ENCODE data around the gene MMAA.
"Not testable (repeated sequence)": the region's sequence is repeated elsewhere in the genome, so short reads cannot be mapped to it uniquely, and the experiment has no call there.

The MMAA gene

GRCh38 chr4:145618210-145618931, 814 bp upstream of the MMAA start:
- H3K36me3 Mint-ChIP-seq (ENCODE audit: low read depth): peaks cover 8% of the 10 kb centered on the region
- H3K27me3 Mint-ChIP-seq (ENCODE audit: low read depth): peaks cover 4% of the 10 kb centered on the region
- peaks cover 38% of the 10 kb centered on the region for H3K4me1 Mint-ChIP-seq (ENCODE audit: low read depth)
- H3K27ac Mint-ChIP-seq: peak overlapping the region; percentile 99
- peak overlapping the region; percentile 93 for H3K4me3 Mint-ChIP-seq
- H3K9me3 Mint-ChIP-seq: peaks cover 4% of the 10 kb centered on the region

GRCh38 chr4:145619639-145619996, 433 bp downstream of the MMAA start:
- Mint-ChIP-seq H3K4me3 (peak overlapping the region; percentile 93), H3K27me3 (ENCODE audit: low read depth) (no peaks in the 10 kb centered on the region), H3K4me1 (ENCODE audit: low read depth) (peaks cover 47% of the 10 kb centered on the region), H3K9me3 (peaks cover 4% of the 10 kb centered on the region), H3K36me3 (ENCODE audit: low read depth) (peaks cover 12% of the 10 kb centered on the region), H3K27ac (peak overlapping the region; percentile 99)

- Mint-ChIP-seq H3K4me1 (ENCODE audit: low read depth) (peaks cover 47% of the 10 kb centered on the region), H3K36me3 (ENCODE audit: low read depth) (peaks cover 12% of the 10 kb centered on the region)
- not testable (repeated sequence) for H3K27me3 Mint-ChIP-seq (ENCODE audit: low read depth); H3K9me3 Mint-ChIP-seq; H3K4me3 Mint-ChIP-seq; H3K27ac Mint-ChIP-seq
These were observed 2.9 kb downstream of the MMAA start for GRCh38 chr4:145622067-145622466.

GRCh38 chr4:145623831-145624230, 4.6 kb downstream of the MMAA start:
- no peak overlapping the region for H3K4me3 Mint-ChIP-seq
- H3K27me3 Mint-ChIP-seq (ENCODE audit: low read depth): no peaks in the 10 kb centered on the region
- H3K9me3 Mint-ChIP-seq: peaks cover 4% of the 10 kb centered on the region
- H3K4me1 Mint-ChIP-seq (ENCODE audit: low read depth): peaks cover 34% of the 10 kb centered on the region
- peaks cover 17% of the 10 kb centered on the region for H3K36me3 Mint-ChIP-seq (ENCODE audit: low read depth)
- H3K27ac Mint-ChIP-seq: peak overlapping the region; percentile 66

- H3K4me3 Mint-ChIP-seq: no peak overlapping the region
These were observed 6.8 kb downstream of the MMAA start for GRCh38 chr4:145625677-145626622.

GRCh38 chr4:145626623-145626982, 7.4 kb downstream of the MMAA start:
- H3K36me3 Mint-ChIP-seq (ENCODE audit: low read depth): peaks cover 25% of the 10 kb centered on the region
- H3K4me3 Mint-ChIP-seq: no peak overlapping the region
- peaks cover 10% of the 10 kb centered on the region for H3K9me3 Mint-ChIP-seq
- H3K27ac Mint-ChIP-seq: no peak overlapping the region
- H3K4me1 Mint-ChIP-seq (ENCODE audit: low read depth): peaks cover 17% of the 10 kb centered on the region
- H3K27me3 Mint-ChIP-seq (ENCODE audit: low read depth): no peaks in the 10 kb centered on the region

More at GRCh38 chr4:145625677-145626622, 6.8 kb downstream of the MMAA start:
- Mint-ChIP-seq H3K27me3 (ENCODE audit: low read depth) (no peaks in the 10 kb centered on the region), H3K36me3 (ENCODE audit: low read depth) (peaks cover 22% of the 10 kb centered on the region), H3K4me1 (ENCODE audit: low read depth) (peaks cover 23% of the 10 kb centered on the region), H3K27ac (no peak overlapping the region), H3K9me3 (peaks cover 10% of the 10 kb centered on the region)

GRCh38 chr4:145635117-145635516, 15.9 kb downstream of the MMAA start:
- Mint-ChIP-seq H3K27ac (no peak overlapping the region), H3K4me1 (ENCODE audit: low read depth) (peaks cover 3% of the 10 kb centered on the region), H3K27me3 (ENCODE audit: low read depth) (no peaks in the 10 kb centered on the region), H3K36me3 (ENCODE audit: low read depth) (peaks cover 13% of the 10 kb centered on the region), H3K9me3 (peaks cover 3% of the 10 kb centered on the region), H3K4me3 (no peak overlapping the region)

- Mint-ChIP-seq H3K4me1 (ENCODE audit: low read depth) (peaks cover 3% of the 10 kb centered on the region), H3K27me3 (ENCODE audit: low read depth) (no peaks in the 10 kb centered on the region), H3K4me3 (no peak overlapping the region), H3K27ac (no peak overlapping the region), H3K36me3 (ENCODE audit: low read depth) (peaks cover 12% of the 10 kb centered on the region), H3K9me3 (no peaks in the 10 kb centered on the region)
These were observed 16.4 kb downstream of the MMAA start for GRCh38 chr4:145635630-145636029.

GRCh38 chr4:145639186-145639698, 20.1 kb downstream of the MMAA start:
- Mint-ChIP-seq H3K4me1 (ENCODE audit: low read depth) (peaks cover 3% of the 10 kb centered on the region), H3K27me3 (ENCODE audit: low read depth) (no peaks in the 10 kb centered on the region), H3K36me3 (ENCODE audit: low read depth) (peaks cover 18% of the 10 kb centered on the region), H3K27ac (no peak overlapping the region), H3K9me3 (no peaks in the 10 kb centered on the region), H3K4me3 (no peak overlapping the region)

- H3K27ac Mint-ChIP-seq; H3K4me1 Mint-ChIP-seq (ENCODE audit: low read depth); H3K27me3 Mint-ChIP-seq (ENCODE audit: low read depth); H3K4me3 Mint-ChIP-seq; H3K9me3 Mint-ChIP-seq: not testable (repeated sequence)
- H3K36me3 Mint-ChIP-seq (ENCODE audit: low read depth): peaks cover 20% of the 10 kb centered on the region
These were observed 21.1 kb downstream of the MMAA start for GRCh38 chr4:145640236-145640635.

- peaks cover 27% of the 10 kb centered on the region for H3K36me3 Mint-ChIP-seq (ENCODE audit: low read depth)
- H3K27me3 Mint-ChIP-seq (ENCODE audit: low read depth): no peaks in the 10 kb centered on the region
- no peaks in the 10 kb centered on the region for H3K9me3 Mint-ChIP-seq
These were observed 24.1 kb downstream of the MMAA start for GRCh38 chr4:145643295-145643694.

GRCh38 chr4:145644699-145645098, 25.5 kb downstream of the MMAA start:
- H3K9me3 Mint-ChIP-seq: no peaks in the 10 kb centered on the region
- no peak overlapping the region for H3K27ac Mint-ChIP-seq
- no peak overlapping the region for H3K4me3 Mint-ChIP-seq
- H3K36me3 Mint-ChIP-seq (ENCODE audit: low read depth): peaks cover 20% of the 10 kb centered on the region
- no peaks in the 10 kb centered on the region for H3K4me1 Mint-ChIP-seq (ENCODE audit: low read depth)
- no peaks in the 10 kb centered on the region for H3K27me3 Mint-ChIP-seq (ENCODE audit: low read depth)

More at GRCh38 chr4:145643295-145643694, 24.1 kb downstream of the MMAA start:
- no peak overlapping the region for H3K4me3 Mint-ChIP-seq
- H3K4me1 Mint-ChIP-seq (ENCODE audit: low read depth): peaks cover 3% of the 10 kb centered on the region
- no peak overlapping the region for H3K27ac Mint-ChIP-seq

GRCh38 chr4:145656156-145656555, 37.0 kb downstream of the MMAA start:
- Mint-ChIP-seq H3K36me3 (ENCODE audit: low read depth) (peaks cover 60% of the 10 kb centered on the region), H3K27ac (no peak overlapping the region), H3K9me3 (peaks cover 25% of the 10 kb centered on the region), H3K27me3 (ENCODE audit: low read depth) (no peaks in the 10 kb centered on the region), H3K4me1 (ENCODE audit: low read depth) (no peaks in the 10 kb centered on the region), H3K4me3 (no peak overlapping the region)

GRCh38 chr4:145660064-145660463, 40.9 kb downstream of the MMAA start:
- H3K36me3 Mint-ChIP-seq (ENCODE audit: low read depth): peaks cover 51% of the 10 kb centered on the region

GRCh38 chr4:145663194-145663593, 44.0 kb downstream of the MMAA start:
- no peak overlapping the region for H3K27ac Mint-ChIP-seq

More at GRCh38 chr4:145660064-145660463, 40.9 kb downstream of the MMAA start:
- Mint-ChIP-seq H3K4me1 (ENCODE audit: low read depth) (no peaks in the 10 kb centered on the region), H3K9me3 (peaks cover 34% of the 10 kb centered on the region), H3K4me3 (no peak overlapping the region), H3K27me3 (ENCODE audit: low read depth) (no peaks in the 10 kb centered on the region), H3K27ac (no peak overlapping the region)

More at GRCh38 chr4:145663194-145663593, 44.0 kb downstream of the MMAA start:
- H3K9me3 Mint-ChIP-seq: peaks cover 34% of the 10 kb centered on the region
- H3K36me3 Mint-ChIP-seq (ENCODE audit: low read depth): peaks cover 24% of the 10 kb centered on the region
- no peaks in the 10 kb centered on the region for H3K27me3 Mint-ChIP-seq (ENCODE audit: low read depth)
- H3K4me1 Mint-ChIP-seq (ENCODE audit: low read depth): no peaks in the 10 kb centered on the region
- no peak overlapping the region for H3K4me3 Mint-ChIP-seq

All from T-helper 1 cell treated with Interleukin-12 subunit alpha and Interleukin-12 subunit beta and Interleukin-4 antibody, amounts not matched to agents 30 μg/mL and 1 μg/mL, for 36 hours (primary cell).